NCI-H2171 (cell line): Measurements from ENCODE around the gene TTC14.
"Not testable (repeated sequence)": the region's sequence is repeated elsewhere in the genome, so short reads cannot be mapped to it uniquely, and the experiment has no call there.

Experiments used
- DNase-seq: peaks from one replicate; lab custom pipeline; 2025; lab: John Stamatoyannopoulos, UW

Gene TTC14

GRCh38 chr3:180601688-180602666, at the start of gene TTC14:
Gene TTC14 (plus strand): TSS chr3:180602163. CDS start chr3:180602262, 99 bp downstream.
- DNase-seq, result peak; percentile 95

GRCh38 chr3:180563406-180563805, 38.6 kb upstream of the TTC14 start:
- DNase-seq, result no peak

GRCh38 chr3:180564676-180565075, 37.3 kb upstream of the TTC14 start:
- DNase-seq, result no peak

GRCh38 chr3:180570238-180570637, 31.7 kb upstream of the TTC14 start:
- no peak for DNase-seq

GRCh38 chr3:180571831-180572598, 29.9 kb upstream of the TTC14 start:
- DNase-seq, result no peak

GRCh38 chr3:180575571-180575970, 26.4 kb upstream of the TTC14 start:
- DNase-seq, result no peak

GRCh38 chr3:180580934-180581333, 21.0 kb upstream of the TTC14 start:
- DNase-seq, result no peak

- no peak for DNase-seq
Measured at GRCh38 chr3:180590396-180590795, 11.6 kb upstream of the TTC14 start.

- not testable (repeated sequence) for DNase-seq
Measured at GRCh38 chr3:180593631-180594030, 8.3 kb upstream of the TTC14 start.

- DNase-seq, result peak; percentile 48
Measured at GRCh38 chr3:180594631-180595558, 7.1 kb upstream of the TTC14 start.

- no peak for DNase-seq
Measured at GRCh38 chr3:180595559-180595935, 6.4 kb upstream of the TTC14 start.

- no peak for DNase-seq
Measured at GRCh38 chr3:180600473-180600872, 1.5 kb upstream of the TTC14 start.

GRCh38 chr3:180611006-180611405, 9.0 kb downstream of the TTC14 start:
- DNase-seq, result no peak

- no peak for DNase-seq
Measured at GRCh38 chr3:180612364-180612763, 10.4 kb downstream of the TTC14 start.

GRCh38 chr3:180615954-180616353, 14.0 kb downstream of the TTC14 start:
- DNase-seq, result peak; percentile 23

GRCh38 chr3:180617049-180617448, 15.1 kb downstream of the TTC14 start:
- no peak for DNase-seq

GRCh38 chr3:180618563-180618962, 16.6 kb downstream of the TTC14 start:
- DNase-seq, result not testable (repeated sequence)

- no peak for DNase-seq
Measured at GRCh38 chr3:180619723-180620122, 17.8 kb downstream of the TTC14 start.

GRCh38 chr3:180624714-180625113, 22.8 kb downstream of the TTC14 start:
- no peak for DNase-seq

GRCh38 chr3:180626844-180627243, 24.9 kb downstream of the TTC14 start:
- no peak for DNase-seq

- no peak for DNase-seq
Measured at GRCh38 chr3:180630371-180630770, 28.4 kb downstream of the TTC14 start.

- DNase-seq, result no peak
Measured at GRCh38 chr3:180631317-180631716, 29.4 kb downstream of the TTC14 start.
